Measurements from ENCODE around the gene GDI2. TPM values are rescaled to one million over a fixed set of nuclear protein-coding genes. Genes with fewer than 3 reads are reported as not detected.

Gene GDI2
- total RNA-seq, 1 experiment from 2014 or later: 196 TPM

DNA sequence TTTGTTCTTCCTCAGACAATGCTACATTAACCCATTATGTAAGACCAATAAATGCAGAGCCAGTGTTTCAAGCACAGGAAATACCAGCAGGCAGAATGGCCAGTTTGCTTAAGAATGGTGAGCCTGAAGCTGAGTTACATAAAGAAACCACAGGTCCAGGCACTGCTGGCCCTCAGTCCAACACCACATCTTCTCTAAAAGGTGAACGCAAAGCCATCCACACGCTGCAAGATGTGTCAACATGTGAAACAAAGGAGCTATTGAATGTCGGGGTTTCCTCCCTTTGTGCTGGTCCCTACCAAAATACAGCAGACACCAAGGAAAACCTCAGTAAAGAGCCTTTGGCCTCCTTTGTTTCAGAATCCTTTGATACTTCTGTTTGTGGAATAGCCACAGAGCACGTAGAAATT is 64.8 kb downstream of the GDI2 start:
- Histone ChIP-seq H2AFZ (no peak overlapping the region), H3K4me1 (replicated peaks; ENCODE audit: insufficient read depth) (no peaks in the 10 kb centered on the region), H3K9me3 (ENCODE audit: insufficient read depth, low read depth) (no peaks in the 10 kb centered on the region), H3F3A (ENCODE audit: insufficient read depth, low read depth) (no peaks in the 10 kb centered on the region), H3K4me2 (no peak overlapping the region), H3K79me2 (ENCODE audit: low read depth) (no peaks in the 10 kb centered on the region), H3K27ac (no peak overlapping the region), H3K4me3 (no peak overlapping the region), H3K9me2 (ENCODE audit: insufficient read depth) (no peaks in the 10 kb centered on the region), H3K27me3 (ENCODE audit: insufficient read depth, low read depth) (no peaks in the 10 kb centered on the region), H3K36me3 (ENCODE audit: low read depth) (no peaks in the 10 kb centered on the region), H4K20me1 (ENCODE audit: insufficient read depth) (no peaks in the 10 kb centered on the region)
- intact Hi-C loops (cut with micrococcal nuclease; ENCODE audit: unreplicated experiment): no loop called here
- POLR2A ChIA-PET (ENCODE audit: unreplicated experiment): no interaction called here
- CTCF ChIA-PET: no interaction called here
- TF ChIP-seq EZH2 (IDR thresholded peaks at IDR 0.05; ENCODE audit: low read depth): no peak
- TF ChIP-seq, protein P1, sequence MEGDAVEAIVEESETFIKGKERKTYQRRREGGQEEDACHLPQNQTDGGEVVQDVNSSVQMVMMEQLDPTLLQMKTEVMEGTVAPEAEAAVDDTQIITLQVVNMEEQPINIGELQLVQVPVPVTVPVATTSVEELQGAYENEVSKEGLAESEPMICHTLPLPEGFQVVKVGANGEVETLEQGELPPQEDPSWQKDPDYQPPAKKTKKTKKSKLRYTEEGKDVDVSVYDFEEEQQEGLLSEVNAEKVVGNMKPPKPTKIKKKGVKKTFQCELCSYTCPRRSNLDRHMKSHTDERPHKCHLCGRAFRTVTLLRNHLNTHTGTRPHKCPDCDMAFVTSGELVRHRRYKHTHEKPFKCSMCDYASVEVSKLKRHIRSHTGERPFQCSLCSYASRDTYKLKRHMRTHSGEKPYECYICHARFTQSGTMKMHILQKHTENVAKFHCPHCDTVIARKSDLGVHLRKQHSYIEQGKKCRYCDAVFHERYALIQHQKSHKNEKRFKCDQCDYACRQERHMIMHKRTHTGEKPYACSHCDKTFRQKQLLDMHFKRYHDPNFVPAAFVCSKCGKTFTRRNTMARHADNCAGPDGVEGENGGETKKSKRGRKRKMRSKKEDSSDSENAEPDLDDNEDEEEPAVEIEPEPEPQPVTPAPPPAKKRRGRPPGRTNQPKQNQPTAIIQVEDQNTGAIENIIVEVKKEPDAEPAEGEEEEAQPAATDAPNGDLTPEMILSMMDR (conservative IDR thresholded peaks at IDR 0.05): no peak
- no peak for DNase-seq
- no TSS peak for BruUV-seq (replicated peaks)

DNA sequence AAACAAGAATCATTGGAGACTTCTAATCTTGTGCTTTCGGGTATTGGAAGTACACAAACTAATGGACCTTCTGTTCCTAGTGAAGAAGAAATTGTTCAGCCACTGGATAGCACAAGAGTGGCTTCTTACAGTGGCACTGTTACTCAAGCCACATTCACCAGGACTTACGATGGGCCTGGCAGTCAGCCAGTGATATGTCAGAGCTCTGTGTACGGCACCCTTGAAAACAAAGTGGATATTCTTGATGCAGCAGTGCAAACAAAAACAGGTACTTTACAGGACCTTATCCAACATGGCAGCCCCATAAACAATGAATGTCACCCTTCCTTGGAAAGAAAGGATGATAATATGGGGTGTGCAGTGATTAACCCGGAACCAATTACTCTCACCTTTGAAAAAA is 67.0 kb downstream of the GDI2 start:
- no peaks in the 10 kb centered on the region for H3K79me2 ChIP-seq (ENCODE audit: low read depth)
- no peaks in the 10 kb centered on the region for H3K36me3 ChIP-seq (ENCODE audit: low read depth)
- DNase-seq: no peak
- no peaks in the 10 kb centered on the region for H4K20me1 ChIP-seq (ENCODE audit: insufficient read depth)
- H3K27me3 ChIP-seq (ENCODE audit: insufficient read depth, low read depth): no peaks in the 10 kb centered on the region
- intact Hi-C loops (cut with micrococcal nuclease; ENCODE audit: unreplicated experiment): no loop called here
- POLR2A ChIA-PET (ENCODE audit: unreplicated experiment): interaction anchor here (0.7 kb wide), 1 partner anchor 298 kb away, joined by 3 read pairs; no protein-coding TSS in a partner anchor
- H3F3A ChIP-seq (ENCODE audit: insufficient read depth, low read depth): no peaks in the 10 kb centered on the region
- no peak overlapping the region for H3K4me3 ChIP-seq
- H2AFZ ChIP-seq: no peak overlapping the region
- H3K9me3 ChIP-seq (ENCODE audit: insufficient read depth, low read depth): no peaks in the 10 kb centered on the region
- H3K4me1 ChIP-seq (replicated peaks; ENCODE audit: insufficient read depth): no peaks in the 10 kb centered on the region
- no peak overlapping the region for H3K27ac ChIP-seq
- no TSS peak for BruUV-seq (replicated peaks)
- TF ChIP-seq, protein P1 (conservative IDR thresholded peaks at IDR 0.05): no peak
- no peak for TF ChIP-seq EZH2 (IDR thresholded peaks at IDR 0.05; ENCODE audit: low read depth)
- H3K9me2 ChIP-seq (ENCODE audit: insufficient read depth): no peaks in the 10 kb centered on the region
- no peak overlapping the region for H3K4me2 ChIP-seq
- CTCF ChIA-PET: no interaction called here

DNA sequence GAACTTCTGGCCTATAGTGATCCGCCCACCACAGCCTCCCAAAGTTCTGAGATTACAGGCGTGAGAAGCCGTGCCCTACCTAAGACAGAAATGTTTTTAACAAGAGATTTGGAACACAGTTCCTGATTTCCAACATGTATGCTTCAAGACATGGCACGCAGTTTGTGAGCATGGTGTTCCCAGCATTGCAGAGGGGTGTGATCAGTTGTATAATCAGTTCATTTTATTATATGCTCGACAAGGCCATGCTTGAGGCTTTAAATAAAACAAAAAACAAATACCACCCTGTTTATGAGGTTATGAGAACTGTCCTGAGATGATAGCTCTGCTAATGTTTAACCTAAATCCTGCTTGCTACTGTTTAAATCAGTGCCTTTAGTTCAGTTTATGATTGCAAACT is 68.4 kb downstream of the GDI2 start:
- H3F3A ChIP-seq (ENCODE audit: insufficient read depth, low read depth): no peaks in the 10 kb centered on the region
- H4K20me1 ChIP-seq (ENCODE audit: insufficient read depth): no peaks in the 10 kb centered on the region
- H3K4me2 ChIP-seq: no peak overlapping the region
- no peaks in the 10 kb centered on the region for H3K9me3 ChIP-seq (ENCODE audit: insufficient read depth, low read depth)
- BruUV-seq (replicated peaks): no TSS peak
- H3K27ac ChIP-seq: no peak overlapping the region
- H3K4me3 ChIP-seq: no peak overlapping the region
- no peaks in the 10 kb centered on the region for H3K4me1 ChIP-seq (replicated peaks; ENCODE audit: insufficient read depth)
- no peaks in the 10 kb centered on the region for H3K36me3 ChIP-seq (ENCODE audit: low read depth)
- DNase-seq: no peak
- intact Hi-C loops (cut with micrococcal nuclease; ENCODE audit: unreplicated experiment): no loop called here
- H3K79me2 ChIP-seq (ENCODE audit: low read depth): no peaks in the 10 kb centered on the region
- no peak overlapping the region for H2AFZ ChIP-seq
- H3K9me2 ChIP-seq (ENCODE audit: insufficient read depth): no peaks in the 10 kb centered on the region
- no peak for TF ChIP-seq EZH2 (IDR thresholded peaks at IDR 0.05; ENCODE audit: low read depth)
- TF ChIP-seq, protein P1 (conservative IDR thresholded peaks at IDR 0.05): no peak
- H3K27me3 ChIP-seq (ENCODE audit: insufficient read depth, low read depth): no peaks in the 10 kb centered on the region
- ChIA-PET POLR2A (ENCODE audit: unreplicated experiment) (no interaction called here), CTCF (no interaction called here)

Data from PC-9 (cell line).